Loucy (cell line): ENCODE results near the gene GRN.

Experiments
- H2AFZ ChIP-seq: fragments of 200-600 bp; sonication (generic); 2 replicates; pipeline ENCODE4 v1.6.0; 2016; ENCODE audit warnings: antibody characterized with exemption, mild to moderate bottlenecking, low read length, moderate library complexity
- H3F3A ChIP-seq: fragments of 200-600 bp; 2 replicates; pipeline ENCODE4 v1.6.0; 2016; ENCODE audit warnings: antibody characterized with exemption, low read depth, mild to moderate bottlenecking
- H3K27me3 ChIP-seq: fragments of 200-600 bp; sonication (generic); 2 replicates; pipeline ENCODE4 v1.6.1; 2014; ENCODE audit warnings: low read length, mild to moderate bottlenecking; ENCODE audit not compliant: insufficient read depth, poor library complexity, severe bottlenecking
- H3K36me3 ChIP-seq: fragments of 200-600 bp; sonication (generic); 2 replicates; pipeline ENCODE4 v1.6.1; 2016; ENCODE audit warnings: low read length; ENCODE audit not compliant: insufficient read depth
- H3K4me1 ChIP-seq: fragments of 200-600 bp; sonication (generic); 2 replicates; pipeline ENCODE4 v1.5.1; 2014; ENCODE audit warnings: low read length, mild to moderate bottlenecking; ENCODE audit not compliant: insufficient read depth, poor library complexity, severe bottlenecking
- H3K4me2 ChIP-seq: fragments of 200-600 bp; sonication (generic); 2 replicates; pipeline ENCODE4 v1.6.0; 2014; ENCODE audit warnings: antibody characterized with exemption, low read length, low read depth, mild to moderate bottlenecking; ENCODE audit not compliant: poor library complexity, severe bottlenecking
- H3K4me3 ChIP-seq: fragments of 200-600 bp; sonication (generic); 2 replicates; pipeline ENCODE4 v1.5.1; 2014; ENCODE audit warnings: low read length, mild to moderate bottlenecking, mixed read lengths; ENCODE audit not compliant: poor library complexity, severe bottlenecking
- H3K79me2 ChIP-seq: fragments of 200-600 bp; sonication (generic); 2 replicates; pipeline ENCODE4 v1.6.1; 2014; ENCODE audit warnings: low read length; ENCODE audit not compliant: insufficient read depth
- H3K9ac ChIP-seq: fragments of 200-600 bp; sonication (generic); 2 replicates; pipeline ENCODE4 v1.6.0; 2014; ENCODE audit warnings: mild to moderate bottlenecking, low read depth, low read length, moderate library complexity; ENCODE audit not compliant: poor library complexity, severe bottlenecking
- H3K9me2 ChIP-seq: fragments of 200-600 bp; sonication (generic); replicated peaks from 2 replicates; pipeline ENCODE4 v1.6.1; 2016; ENCODE audit warnings: low read depth, low read length, mixed read lengths
- H3K9me3 ChIP-seq: fragments of 200-600 bp; sonication (generic); 2 replicates; pipeline ENCODE4 v1.6.1; 2014; ENCODE audit warnings: mild to moderate bottlenecking, antibody characterized with exemption, low read length, low read depth; ENCODE audit not compliant: insufficient read depth
- H4K20me1 ChIP-seq: fragments of 200-600 bp; sonication (generic); 2 replicates; pipeline ENCODE4 v1.6.0; 2014; ENCODE audit warnings: antibody characterized with exemption, low read length, mild to moderate bottlenecking; ENCODE audit not compliant: insufficient read depth, poor library complexity, severe bottlenecking
- EZH2phosphoT487 ChIP-seq: fragments of 200-600 bp; IDR thresholded peaks from 2 replicates; pipeline ENCODE4 v1.6.1; 2018; ENCODE audit warnings: antibody characterized with exemption, mild to moderate bottlenecking, moderate library complexity, borderline replicate concordance
- TF ChIP-seq, protein P1 (sequence below): fragments of 200-600 bp; sonication (generic); conservative IDR thresholded peaks from 2 replicates; pipeline ENCODE4 v1.5.1; 2014; ENCODE audit warnings: mild to moderate bottlenecking, antibody characterized with exemption, low read length

GRN gene

DNA sequence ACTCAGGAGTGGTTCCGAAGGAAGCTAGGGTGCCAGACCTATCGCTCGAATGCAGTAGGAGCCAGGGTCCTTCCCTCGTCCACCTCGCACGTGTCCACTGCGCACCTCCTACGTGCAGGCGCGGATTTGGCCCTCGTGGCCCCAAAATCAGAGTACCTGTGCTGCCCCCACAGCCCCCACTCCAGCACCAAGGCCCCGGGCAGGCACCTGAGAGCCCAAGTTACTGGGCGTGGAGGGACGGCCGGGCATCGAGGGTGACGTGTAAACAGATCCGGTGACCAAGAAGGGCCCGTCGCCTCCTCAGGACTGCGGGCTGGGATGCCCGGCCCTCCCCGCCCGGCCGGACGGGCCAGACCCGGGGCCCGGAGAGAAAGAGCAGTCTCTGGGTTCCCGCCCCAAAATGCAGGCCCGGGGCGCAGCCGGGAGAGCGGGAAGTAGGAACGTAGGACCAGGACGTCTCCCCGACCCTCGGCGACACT lies 21.0 kb upstream of the GRN start:
- peaks cover 8% of the 10 kb centered on the region for H3K4me1 ChIP-seq

DNA sequence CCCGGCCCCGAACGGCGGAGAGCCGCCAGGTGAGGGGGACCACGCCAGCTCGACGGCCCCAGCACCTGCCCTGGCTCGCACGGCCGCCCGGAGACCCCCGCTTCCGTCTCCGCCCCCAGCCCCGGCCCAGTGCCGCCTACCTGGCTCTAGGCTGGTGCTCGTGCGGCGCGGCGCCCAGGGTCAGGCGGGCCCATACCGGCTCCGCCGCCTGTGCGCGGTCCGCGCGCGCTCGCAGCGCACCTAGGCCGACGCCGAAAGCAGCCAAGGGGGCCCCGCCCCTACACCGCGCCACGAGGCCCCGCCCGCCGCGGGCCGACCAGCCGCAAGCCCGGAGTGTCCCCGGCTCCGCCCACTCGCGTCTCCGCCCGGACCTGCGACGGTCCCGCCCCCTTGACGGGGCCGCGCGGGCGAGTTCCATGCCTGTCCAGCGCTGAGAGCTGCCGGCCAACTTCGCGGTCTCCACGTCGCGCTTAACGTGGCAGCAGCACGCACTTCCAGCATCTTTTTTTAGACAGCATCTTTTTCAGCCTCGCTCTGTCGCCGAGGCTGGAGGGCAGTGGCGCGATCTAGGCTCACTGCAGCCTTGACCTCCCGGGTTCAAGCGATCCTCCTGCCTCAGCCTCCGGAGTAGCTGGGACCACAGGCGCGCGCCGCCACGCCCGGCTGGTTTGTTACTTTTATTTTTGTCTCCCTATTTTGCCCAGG lies 20.4 kb upstream of the GRN start, which contains the start of gene SLC25A39:
Gene SLC25A39 (minus strand): TSS at position 253 of the 705 bp plus-strand sequence. CDS start 1,261 bp downstream, outside the sequence.
- Histone ChIP-seq H3K27me3 (no peaks in the 10 kb centered on the region), H3F3A (no peaks in the 10 kb centered on the region), H3K9me3 (no peaks in the 10 kb centered on the region), H4K20me1 (no peaks in the 10 kb centered on the region), H3K9me2 (no peaks in the 10 kb centered on the region), H3K4me3 (peak within 1 kb of the TSS; percentile 77), H3K79me2 (peaks cover 12% of the 10 kb centered on the region), H3K4me1 (peaks cover 8% of the 10 kb centered on the region), H3K4me2 (peak within 1 kb of the TSS; percentile 95), H3K9ac (peak within 1 kb of the TSS; percentile 77), H2AFZ (peak within 1 kb of the TSS; percentile 93), H3K36me3 (peaks cover 9% of the 10 kb centered on the region; the same call in 1 of the 2 replicates)
- no peak for TF ChIP-seq EZH2phosphoT487
- TF ChIP-seq, protein P1, sequence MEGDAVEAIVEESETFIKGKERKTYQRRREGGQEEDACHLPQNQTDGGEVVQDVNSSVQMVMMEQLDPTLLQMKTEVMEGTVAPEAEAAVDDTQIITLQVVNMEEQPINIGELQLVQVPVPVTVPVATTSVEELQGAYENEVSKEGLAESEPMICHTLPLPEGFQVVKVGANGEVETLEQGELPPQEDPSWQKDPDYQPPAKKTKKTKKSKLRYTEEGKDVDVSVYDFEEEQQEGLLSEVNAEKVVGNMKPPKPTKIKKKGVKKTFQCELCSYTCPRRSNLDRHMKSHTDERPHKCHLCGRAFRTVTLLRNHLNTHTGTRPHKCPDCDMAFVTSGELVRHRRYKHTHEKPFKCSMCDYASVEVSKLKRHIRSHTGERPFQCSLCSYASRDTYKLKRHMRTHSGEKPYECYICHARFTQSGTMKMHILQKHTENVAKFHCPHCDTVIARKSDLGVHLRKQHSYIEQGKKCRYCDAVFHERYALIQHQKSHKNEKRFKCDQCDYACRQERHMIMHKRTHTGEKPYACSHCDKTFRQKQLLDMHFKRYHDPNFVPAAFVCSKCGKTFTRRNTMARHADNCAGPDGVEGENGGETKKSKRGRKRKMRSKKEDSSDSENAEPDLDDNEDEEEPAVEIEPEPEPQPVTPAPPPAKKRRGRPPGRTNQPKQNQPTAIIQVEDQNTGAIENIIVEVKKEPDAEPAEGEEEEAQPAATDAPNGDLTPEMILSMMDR, result no peak

More for the DNA sequence above, 21.0 kb upstream of the GRN start:
- H3K36me3 ChIP-seq, result peaks cover 9% of the 10 kb centered on the region; the same call in 1 of the 2 replicates
- H3F3A ChIP-seq, result no peaks in the 10 kb centered on the region
- H4K20me1 ChIP-seq, result no peaks in the 10 kb centered on the region
- H3K4me3 ChIP-seq, result peak overlapping the region; percentile 77
- no peaks in the 10 kb centered on the region for H3K9me2 ChIP-seq
- H3K27me3 ChIP-seq, result no peaks in the 10 kb centered on the region
- peaks cover 12% of the 10 kb centered on the region for H3K79me2 ChIP-seq
- peak overlapping the region; percentile 58; the same call in 1 of the 2 replicates for H2AFZ ChIP-seq
- H3K9me3 ChIP-seq, result no peaks in the 10 kb centered on the region
- TF ChIP-seq EZH2phosphoT487, result no peak
- TF ChIP-seq, protein P1, result no peak
- H3K9ac ChIP-seq, result peak overlapping the region; percentile 77
- peak overlapping the region; percentile 95 for H3K4me2 ChIP-seq

DNA sequence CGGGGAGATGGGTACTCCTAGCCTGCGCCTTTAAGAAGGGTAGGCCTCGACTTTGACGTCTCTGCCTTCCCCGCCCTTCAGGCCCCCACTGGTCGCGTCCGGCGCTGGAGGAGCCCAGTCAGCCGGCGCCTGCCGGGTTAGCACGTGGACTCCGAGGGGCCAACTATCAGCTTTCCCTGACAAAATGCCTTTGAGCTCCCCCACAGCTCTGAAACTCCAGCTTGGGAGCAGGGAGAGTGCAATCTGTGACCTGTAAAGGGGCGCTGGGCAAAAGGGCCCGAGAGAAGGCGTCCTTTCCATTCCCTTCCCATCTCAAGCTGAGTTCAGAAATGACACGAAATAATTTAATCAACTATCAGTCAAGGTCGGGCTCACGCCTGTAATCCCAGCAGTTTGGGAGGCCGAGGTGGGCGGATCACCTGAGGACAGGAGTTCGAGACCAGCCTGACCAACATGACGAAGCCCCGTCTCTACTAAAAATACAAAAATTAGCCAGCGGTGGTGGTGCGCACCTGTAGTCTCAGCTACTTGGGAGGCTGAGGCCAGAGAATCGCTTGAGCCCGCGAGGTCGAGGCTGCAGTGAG lies 18.1 kb upstream of the GRN start:
- Histone ChIP-seq H3K27me3 (no peaks in the 10 kb centered on the region), H3K9me2 (no peaks in the 10 kb centered on the region), H2AFZ (no peak overlapping the region), H3K36me3 (no peaks in the 10 kb centered on the region), H3K4me1 (peaks cover 8% of the 10 kb centered on the region), H3K4me3 (peak overlapping the region; percentile 29), H3K9me3 (no peaks in the 10 kb centered on the region), H3K79me2 (peaks cover 12% of the 10 kb centered on the region), H3K4me2 (peak overlapping the region; percentile 51), H4K20me1 (no peaks in the 10 kb centered on the region), H3F3A (no peaks in the 10 kb centered on the region), H3K9ac (no peak overlapping the region)
- TF ChIP-seq, protein P1, result no peak
- no peak for TF ChIP-seq EZH2phosphoT487
